H9 (cell line): ENCODE measurements around the gene RNF208. TPM values are rescaled to one million over a fixed set of nuclear protein-coding genes. Genes with fewer than 3 reads are reported as not detected.

Experiments used
- DNase-seq: peaks from one replicate; pipeline ENCODE4 v3.0.0-alpha.2; 2017
- H2AFZ ChIP-seq: one replicate; pipeline ENCODE4 v1.6.1; 2013; ENCODE audit warnings: mild to moderate bottlenecking, low read length, control low read depth, moderate library complexity
- H2AK5ac ChIP-seq: 2 replicates; pipeline ENCODE4 v1.6.1; 2013; ENCODE audit warnings: low read length, control low read depth, mixed read lengths; ENCODE audit not compliant: insufficient read length
- H2BK120ac ChIP-seq: one replicate; pipeline ENCODE4 v1.6.1; 2013; ENCODE audit warnings: low read depth, mild to moderate bottlenecking, low read length, control low read depth, inconsistent platforms; ENCODE audit not compliant: poor library complexity, severe bottlenecking
- H2BK12ac ChIP-seq: 2 replicates; pipeline ENCODE4 v1.6.1; 2013; ENCODE audit warnings: low read length, control low read depth, mixed read lengths, low read depth; ENCODE audit not compliant: insufficient read length
- H2BK15ac ChIP-seq: 2 replicates; pipeline ENCODE4 v1.6.1; 2013; ENCODE audit warnings: low read depth, low read length, control low read depth
- H2BK20ac ChIP-seq: one replicate; pipeline ENCODE4 v1.6.1; 2013; ENCODE audit warnings: low read depth, mild to moderate bottlenecking, low read length, control low read depth, inconsistent platforms; ENCODE audit not compliant: poor library complexity, severe bottlenecking
- H2BK5ac ChIP-seq: 2 replicates; pipeline ENCODE4 v1.6.1; 2013; ENCODE audit warnings: low read length, control low read depth, mixed read lengths; ENCODE audit not compliant: insufficient read length
- H3K14ac ChIP-seq: 2 replicates; pipeline ENCODE4 v1.6.1; 2013; ENCODE audit warnings: low read length, control low read depth; ENCODE audit not compliant: insufficient read depth
- H3K18ac ChIP-seq: 2 replicates; pipeline ENCODE4 v1.6.1; 2013; ENCODE audit warnings: low read depth, mild to moderate bottlenecking, mixed read lengths, low read length, control low read depth; ENCODE audit not compliant: insufficient read length
- H3K23ac ChIP-seq: 2 replicates; pipeline ENCODE4 v1.6.1; 2013; ENCODE audit warnings: low read length, control low read depth, mixed read lengths, low read depth; ENCODE audit not compliant: insufficient read length
- H3K23me2 ChIP-seq: 2 replicates; pipeline ENCODE4 v1.6.1; 2013; ENCODE audit warnings: low read depth, mild to moderate bottlenecking, mixed read lengths, low read length, control low read depth; ENCODE audit not compliant: insufficient read length, poor library complexity, severe bottlenecking
- H3K27ac ChIP-seq: 2 replicates; pipeline ENCODE4 v1.5.1; 2013; ENCODE audit warnings: low read length, control low read depth, mixed read lengths, low read depth; ENCODE audit not compliant: insufficient read length
- H3K27me3 ChIP-seq: 2 replicates; pipeline ENCODE4 v1.6.1; 2013; ENCODE audit warnings: low read length, control low read depth, inconsistent platforms; ENCODE audit not compliant: insufficient read depth
- H3K4ac ChIP-seq: 2 replicates; pipeline ENCODE4 v1.6.1; 2013; ENCODE audit warnings: low read depth, mild to moderate bottlenecking, control low read depth, inconsistent platforms, low read length, moderate library complexity
- H3K4me1 ChIP-seq: 2 replicates; pipeline ENCODE4 v1.6.1; 2013; ENCODE audit warnings: low read length, control low read depth, inconsistent platforms; ENCODE audit not compliant: insufficient read depth
- H3K4me2 ChIP-seq: 2 replicates; pipeline ENCODE4 v1.6.1; 2013; ENCODE audit warnings: low read length, control low read depth, mixed read lengths; ENCODE audit not compliant: insufficient read length, insufficient read depth
- H3K56ac ChIP-seq: 2 replicates; pipeline ENCODE4 v1.6.1; 2013; ENCODE audit warnings: low read depth, mild to moderate bottlenecking, mixed read lengths, low read length, control low read depth; ENCODE audit not compliant: insufficient read length
- H3K79me1 ChIP-seq: 2 replicates; pipeline ENCODE4 v1.6.1; 2013; ENCODE audit warnings: low read depth, mild to moderate bottlenecking, moderate library complexity, low read length, control low read depth, inconsistent platforms; ENCODE audit not compliant: insufficient read depth, poor library complexity, severe bottlenecking
- H3K79me2 ChIP-seq: 2 replicates; pipeline ENCODE4 v1.6.1; 2013; ENCODE audit warnings: low read length, control low read depth, inconsistent platforms; ENCODE audit not compliant: insufficient read depth
- H3K9ac ChIP-seq: 2 replicates; pipeline ENCODE4 v1.6.1; 2013; ENCODE audit warnings: low read length, control low read depth, mixed read lengths; ENCODE audit not compliant: insufficient read length; ENCODE audit errors: extremely low read depth
- H3K9me3 ChIP-seq: one replicate; pipeline ENCODE4 v1.6.1; 2013; ENCODE audit warnings: low read depth, low read length, inconsistent platforms; ENCODE audit not compliant: control insufficient read depth
- H3T11ph ChIP-seq: one replicate; pipeline ENCODE4 v1.6.1; 2013; ENCODE audit warnings: mild to moderate bottlenecking, low read length, control low read depth, inconsistent platforms
- H4K20me1 ChIP-seq: one replicate; pipeline ENCODE4 v1.6.1; 2013; ENCODE audit not compliant: control insufficient read depth, insufficient read length, insufficient read depth
- H4K5ac ChIP-seq: 2 replicates; pipeline ENCODE4 v1.6.1; 2013; ENCODE audit warnings: low read depth, mild to moderate bottlenecking, mixed read lengths, low read length, control low read depth; ENCODE audit not compliant: insufficient read length
- H4K8ac ChIP-seq: replicated peaks from 2 replicates; pipeline ENCODE4 v1.6.1; 2013; ENCODE audit warnings: low read length, control low read depth, mixed read lengths, low read depth; ENCODE audit not compliant: insufficient read length
- H4K91ac ChIP-seq: 2 replicates; pipeline ENCODE4 v1.6.1; 2013; ENCODE audit warnings: low read depth, mild to moderate bottlenecking, moderate library complexity, mixed read lengths, low read length, control low read depth; ENCODE audit not compliant: insufficient read length
- H3K27ac Mint-ChIP-seq, 3 experiments: 2 replicates in 2 of 3; 3 replicates in 1 of 3; pipeline ENCODE4 v1.8.0; 2020 to 2021; ENCODE audit warnings: mixed read lengths in 3 of 3, mild to moderate bottlenecking in 1 of 3, moderate library complexity in 1 of 3
- H3K27me3 Mint-ChIP-seq: 2 replicates; pipeline ENCODE4 v1.8.0; 2021; ENCODE audit warnings: low read depth, mild to moderate bottlenecking, moderate library complexity, mixed read lengths
- H3K36me3 Mint-ChIP-seq, 3 experiments: 2 replicates in 2 of 3; 3 replicates in 1 of 3; pipeline ENCODE4 v1.8.0; 2020 to 2021; ENCODE audit warnings: low read depth in 3 of 3, mixed read lengths in 3 of 3; ENCODE audit not compliant: insufficient read depth in 1 of 3
- H3K4me1 Mint-ChIP-seq, 2 experiments: 2 replicates each; pipeline ENCODE4 v1.8.0; 2020; ENCODE audit warnings: mixed read lengths in 2 of 2
- H3K4me3 Mint-ChIP-seq, 2 experiments: 2 replicates in 1 of 2; 3 replicates in 1 of 2; pipeline ENCODE4 v1.8.0; 2020 to 2021; ENCODE audit warnings: mild to moderate bottlenecking in 2 of 2, mixed read lengths in 2 of 2, moderate library complexity in 1 of 2
- H3K9me3 Mint-ChIP-seq, 2 experiments: 2 replicates in 1 of 2; 3 replicates in 1 of 2; pipeline ENCODE4 v1.8.0; 2020; ENCODE audit warnings: mild to moderate bottlenecking in 2 of 2, mixed read lengths in 2 of 2, moderate library complexity in 1 of 2
- WGBS: extraction: QIAGEN DNeasy Blood & Tissue Kit; methylation state at CpG from one replicate; pipeline ENCODE4 v1.1.7; 2013; ENCODE audit warnings: missing lambda C conversion rate, low lambda C conversion rate, mixed read lengths; ENCODE audit not compliant: insufficient read length; ENCODE audit errors: extremely low coverage; 5-methylcytosine and 5-hydroxymethylcytosine counted together
- total RNA-seq: library from RNA; stranded (reverse); gene quantifications from 2 replicates; pipeline ENCODE4 v1.2.1, GENCODE V29; 2021
- TF ChIP-seq, protein P1 (sequence below): fragments of 200-600 bp; sonication (generic); conservative IDR thresholded peaks from 3 replicates; pipeline ENCODE4 v1.8.0; 2021; ENCODE audit warnings: antibody characterized with exemption, mild to moderate bottlenecking

The RNF208 gene
- total RNA-seq, 1 experiment from 2014 or later: 7.7 TPM

- H3K14ac ChIP-seq: no peak overlapping the region
- Mint-ChIP-seq H3K9me3 (no peaks in the 10 kb centered on the region), H3K36me3 (no peaks in the 10 kb centered on the region; a peak in 1 of 7 replicates), H3K27ac (no peak overlapping the region), H3K4me1 (peaks cover 12 to 28% of the 10 kb centered on the region in 2 experiments), H3K27me3 (peaks cover 2% of the 10 kb centered on the region; the same call in 1 of the 2 replicates), H3K4me3 (peak overlapping the region; percentile 41 to 65; a peak in 4 of 5 replicates)
- no peaks in the 10 kb centered on the region for H3K9me3 ChIP-seq
- DNase-seq: no peak
- no peaks in the 10 kb centered on the region for H4K20me1 ChIP-seq
- H3K23me2 ChIP-seq: peaks cover 2% of the 10 kb centered on the region
- no peak overlapping the region for H3K27ac ChIP-seq
- no peaks in the 10 kb centered on the region for H3K4me1 ChIP-seq
- no peak overlapping the region for H4K91ac ChIP-seq
- H3K4me2 ChIP-seq: no peak overlapping the region
- no peak overlapping the region for H2BK20ac ChIP-seq
- H3K56ac ChIP-seq: no peak overlapping the region
- no peak overlapping the region for H4K5ac ChIP-seq
- H2AK5ac ChIP-seq: no peak overlapping the region
- no peak overlapping the region for H3K4ac ChIP-seq
- peaks cover 3% of the 10 kb centered on the region for H3K79me1 ChIP-seq
- H2BK5ac ChIP-seq: no peak overlapping the region
- H3K79me2 ChIP-seq: no peaks in the 10 kb centered on the region
- no peak overlapping the region for H2AFZ ChIP-seq
- no peak overlapping the region for H2BK12ac ChIP-seq
- no peak overlapping the region for H3T11ph ChIP-seq
- H2BK120ac ChIP-seq: no peak overlapping the region
- no peak overlapping the region for H2BK15ac ChIP-seq
- peak overlapping the region; percentile 5 for H3K9ac ChIP-seq
- no CpG with 5 or more reads among the region's 19 CpGs for WGBS
- no peaks in the 10 kb centered on the region for H3K27me3 ChIP-seq
- TF ChIP-seq, protein P1, sequence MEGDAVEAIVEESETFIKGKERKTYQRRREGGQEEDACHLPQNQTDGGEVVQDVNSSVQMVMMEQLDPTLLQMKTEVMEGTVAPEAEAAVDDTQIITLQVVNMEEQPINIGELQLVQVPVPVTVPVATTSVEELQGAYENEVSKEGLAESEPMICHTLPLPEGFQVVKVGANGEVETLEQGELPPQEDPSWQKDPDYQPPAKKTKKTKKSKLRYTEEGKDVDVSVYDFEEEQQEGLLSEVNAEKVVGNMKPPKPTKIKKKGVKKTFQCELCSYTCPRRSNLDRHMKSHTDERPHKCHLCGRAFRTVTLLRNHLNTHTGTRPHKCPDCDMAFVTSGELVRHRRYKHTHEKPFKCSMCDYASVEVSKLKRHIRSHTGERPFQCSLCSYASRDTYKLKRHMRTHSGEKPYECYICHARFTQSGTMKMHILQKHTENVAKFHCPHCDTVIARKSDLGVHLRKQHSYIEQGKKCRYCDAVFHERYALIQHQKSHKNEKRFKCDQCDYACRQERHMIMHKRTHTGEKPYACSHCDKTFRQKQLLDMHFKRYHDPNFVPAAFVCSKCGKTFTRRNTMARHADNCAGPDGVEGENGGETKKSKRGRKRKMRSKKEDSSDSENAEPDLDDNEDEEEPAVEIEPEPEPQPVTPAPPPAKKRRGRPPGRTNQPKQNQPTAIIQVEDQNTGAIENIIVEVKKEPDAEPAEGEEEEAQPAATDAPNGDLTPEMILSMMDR: no peak
- no peak overlapping the region for H4K8ac ChIP-seq
- no peak overlapping the region for H3K18ac ChIP-seq
- H3K23ac ChIP-seq: no peak overlapping the region
These were observed 23.8 kb downstream of the RNF208 start for GRCh38 chr9:137198051-137198901.
